HG03039 (cell line): ENCODE data around the gene NTSR1.
A peak's percentile ranks its signal among the peaks of the same experiment; 100 is the strongest.

Source experiments
- ATAC-seq: cut with Tn5 transposase; IDR thresholded peaks from one replicate; pipeline ENCODE4 v1.9.1; 2021; ENCODE audit warnings: mild to moderate bottlenecking, moderate library complexity; ENCODE audit not compliant: unreplicated experiment

Gene NTSR1

GRCh38 chr20:62737271-62737811 lies 28.7 kb downstream of the NTSR1 start:
- no peak for ATAC-seq

GRCh38 chr20:62738025-62738881 lies 29.6 kb downstream of the NTSR1 start:
- no peak for ATAC-seq

GRCh38 chr20:62739067-62739466 lies 30.4 kb downstream of the NTSR1 start:
- no peak for ATAC-seq

GRCh38 chr20:62739581-62740285 lies 31.1 kb downstream of the NTSR1 start:
- ATAC-seq, result peak; percentile 16

GRCh38 chr20:62740286-62741141 lies 31.9 kb downstream of the NTSR1 start:
- ATAC-seq, result peak; percentile 57

- no peak for ATAC-seq
Observed at GRCh38 chr20:62741191-62741691, 32.6 kb downstream of the NTSR1 start.

GRCh38 chr20:62741701-62742491 lies 33.3 kb downstream of the NTSR1 start:
- no peak for ATAC-seq

GRCh38 chr20:62742550-62742949 lies 33.9 kb downstream of the NTSR1 start:
- no peak for ATAC-seq

GRCh38 chr20:62742979-62743776 lies 34.5 kb downstream of the NTSR1 start:
- no peak for ATAC-seq

GRCh38 chr20:62743777-62744317 lies 35.2 kb downstream of the NTSR1 start:
- ATAC-seq, result no peak

- ATAC-seq, result no peak
Observed at GRCh38 chr20:62744741-62745191, 36.1 kb downstream of the NTSR1 start.

GRCh38 chr20:62745279-62745951 lies 36.8 kb downstream of the NTSR1 start:
- ATAC-seq, result no peak

- no peak for ATAC-seq
Observed at GRCh38 chr20:62745952-62746288, 37.3 kb downstream of the NTSR1 start.

GRCh38 chr20:62748311-62748710 lies 39.7 kb downstream of the NTSR1 start:
- ATAC-seq, result no peak

GRCh38 chr20:62749851-62750445 lies 41.3 kb downstream of the NTSR1 start:
- ATAC-seq, result no peak

- no peak for ATAC-seq
Observed at GRCh38 chr20:62751551-62752150, 43.0 kb downstream of the NTSR1 start.

- ATAC-seq, result no peak
Observed at GRCh38 chr20:62752181-62752670, 43.6 kb downstream of the NTSR1 start.
